ENCODE data around the gene RANBP17.

GRCh38 chr5:171316258-171317121, 454.7 kb downstream of the RANBP17 start:
- TF ChIP-seq CTCF (conservative IDR thresholded peaks at IDR 0.05 in 1 of 2, IDR thresholded peaks at IDR 0.05 in 1 of 2; ENCODE audit: extremely low read depth in 1 of 2, insufficient read depth in 1 of 2, low read depth in 1 of 2, low read length in 2 of 2), result no peak
- peak; percentile 85 for TF ChIP-seq EZH2 (IDR thresholded peaks at IDR 0.05; ENCODE audit: borderline replicate concordance, low read length)

Measured in mammary epithelial cell (primary cell).